Activated CD4-positive, alpha-beta T cell treated with anti-CD3 and anti-CD28 coated beads, Interleukin-2, amount 50 U/mL, for 48 hours (primary cell): ENCODE data around the gene ZFYVE21.

Source experiments
- DNase-seq, 2 experiments: peaks; one replicate each; pipeline ENCODE4 v3.0.0-alpha.2; 2020

The ZFYVE21 gene

DNA sequence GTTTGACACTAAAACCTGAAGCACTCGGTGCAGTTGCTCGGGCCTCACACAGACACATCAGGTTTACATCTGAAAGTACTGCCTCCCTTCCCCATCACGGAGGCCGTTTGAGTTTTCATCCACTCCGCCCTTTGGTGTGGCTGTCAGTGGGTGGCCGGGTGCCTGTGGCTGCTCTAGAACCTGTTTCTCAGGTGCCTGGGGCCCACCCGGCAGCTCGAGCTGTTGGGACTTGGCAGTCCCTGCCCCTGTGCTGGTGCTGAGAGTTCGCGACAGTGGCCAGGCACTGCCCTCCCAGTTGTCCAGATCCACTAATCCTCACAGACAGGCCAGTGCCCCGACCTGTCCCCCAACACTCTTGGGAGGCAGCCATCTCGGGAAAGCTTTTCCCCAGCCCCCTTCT is 22.7 kb upstream of the ZFYVE21 start:
- DNase-seq = no peak

DNA sequence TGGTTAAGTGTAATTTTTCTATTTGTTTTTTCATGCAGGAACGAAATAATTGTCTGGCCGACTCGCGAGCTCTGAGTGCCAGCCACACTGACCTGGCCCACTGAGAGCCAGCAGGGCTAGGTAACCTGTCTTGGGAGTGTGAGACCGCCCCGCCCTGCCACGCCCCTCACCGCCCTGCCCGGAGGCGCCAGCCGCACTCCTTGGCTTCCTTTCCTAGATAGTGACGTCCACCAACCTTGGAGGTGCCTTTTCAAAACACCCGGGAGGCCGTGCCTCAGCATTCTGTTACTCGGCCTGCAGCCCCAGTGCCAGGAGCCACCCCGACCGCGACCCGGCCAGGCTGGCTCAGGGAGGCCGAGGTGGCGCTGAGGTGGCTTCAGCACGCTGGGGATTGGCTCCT is 22.1 kb upstream of the ZFYVE21 start:
- DNase-seq = no peak

DNA sequence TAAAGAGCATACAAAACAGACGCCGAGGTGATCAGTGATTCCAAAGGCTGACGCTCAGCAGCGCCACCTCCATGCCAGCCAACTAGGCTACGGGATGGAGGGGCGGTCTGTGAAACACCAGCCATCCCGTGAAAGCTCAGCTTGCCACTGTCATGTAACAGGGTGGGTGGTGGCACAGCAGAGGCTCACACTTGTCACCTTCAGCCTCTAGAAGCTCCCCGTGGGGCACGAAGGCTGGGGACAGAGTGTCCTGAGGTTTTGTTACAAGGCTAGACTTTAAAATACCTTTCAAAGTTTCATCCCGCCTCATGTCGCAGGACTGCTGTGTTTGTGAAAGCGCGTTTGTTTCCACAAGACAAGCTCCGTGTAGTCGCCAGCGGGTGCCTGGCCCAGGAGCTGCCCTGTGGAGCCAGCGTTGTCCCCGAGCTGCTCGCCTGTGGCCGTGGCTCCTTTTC is 21.0 kb upstream of the ZFYVE21 start:
- no peak for DNase-seq

DNA sequence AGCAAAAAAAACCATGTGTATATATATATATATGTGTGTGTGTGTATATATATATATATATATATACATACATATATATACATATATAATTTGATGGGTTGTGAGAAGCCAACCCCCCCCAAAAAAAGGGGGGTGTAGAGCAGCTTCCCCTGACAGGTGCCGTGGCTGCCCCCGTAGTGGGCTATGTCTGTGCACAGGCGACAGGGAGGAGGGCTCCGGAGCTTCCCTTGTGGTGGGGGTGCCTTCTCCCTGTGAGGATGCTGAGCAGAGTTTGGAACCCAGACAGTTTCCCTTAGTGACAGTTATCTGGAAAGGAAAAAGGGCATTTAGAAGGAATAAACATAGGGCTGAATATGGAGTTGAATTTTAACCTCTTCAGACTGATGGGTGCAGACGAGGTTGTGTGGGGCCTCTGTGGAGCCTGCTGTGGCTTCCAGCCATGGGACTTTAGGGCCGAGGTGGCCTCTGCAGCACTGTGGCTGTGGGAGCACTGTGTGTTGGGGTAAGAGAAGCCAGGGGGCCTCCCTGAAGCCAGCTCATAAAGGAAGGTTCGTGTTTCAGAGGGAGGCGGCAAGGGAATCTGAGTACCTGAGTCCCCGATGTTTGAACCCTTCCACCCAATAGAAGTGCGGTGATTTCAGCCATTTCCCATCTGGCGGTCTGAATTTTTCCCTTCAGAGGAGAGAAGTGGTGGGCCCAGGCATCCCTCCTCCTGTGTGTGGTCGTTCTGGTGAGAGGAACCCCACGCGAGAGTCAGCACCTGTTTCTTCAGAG is 20.1 kb upstream of the ZFYVE21 start:
- no peak for DNase-seq

DNA sequence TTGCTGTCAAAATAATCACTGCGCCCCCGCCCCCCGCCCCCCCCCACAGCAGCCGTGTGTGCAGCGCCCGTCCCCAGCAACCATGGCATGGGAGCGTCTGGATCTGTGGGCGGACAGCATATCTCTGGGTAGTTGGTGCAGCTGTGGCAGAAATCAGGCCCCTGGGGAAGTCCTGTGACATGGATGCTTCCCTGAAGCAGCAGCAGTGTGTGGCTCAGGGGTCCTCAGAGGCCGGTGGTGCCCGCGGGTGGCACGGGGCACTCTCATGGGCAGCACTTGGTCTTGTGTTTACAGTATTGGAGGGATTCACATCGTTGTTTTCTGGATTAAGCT is 19.6 kb upstream of the ZFYVE21 start:
- no peak for DNase-seq

DNA sequence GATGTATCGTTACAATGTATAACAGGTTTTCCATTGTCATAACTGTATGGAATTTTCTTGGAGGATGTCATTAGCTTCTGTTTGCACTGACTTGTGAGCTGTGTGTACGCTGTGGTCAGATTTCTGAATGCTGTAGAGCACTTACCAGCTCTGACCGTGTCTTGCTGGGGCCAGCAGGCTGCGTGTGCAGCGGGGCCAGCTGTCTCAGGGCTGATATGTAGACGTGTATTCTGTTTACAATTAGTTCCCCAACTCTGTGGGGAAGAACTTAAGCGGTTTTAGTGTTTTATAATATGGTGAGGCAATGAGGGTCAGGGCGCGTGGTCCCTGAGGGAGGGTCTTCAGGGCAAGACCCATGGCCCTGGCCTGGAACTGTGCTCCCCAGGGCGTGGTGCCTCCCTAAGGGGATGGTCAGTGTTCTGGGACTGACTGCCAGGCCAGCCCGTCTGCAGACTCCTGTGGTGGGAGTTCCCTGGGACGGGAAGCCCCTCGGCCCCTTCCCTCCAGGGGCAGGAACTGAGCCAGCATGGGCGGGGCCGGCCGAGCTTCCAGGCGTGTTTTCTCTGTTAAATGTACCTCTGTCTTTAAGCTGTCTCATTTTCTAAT is 19.0 kb upstream of the ZFYVE21 start:
- no peak for DNase-seq

DNA sequence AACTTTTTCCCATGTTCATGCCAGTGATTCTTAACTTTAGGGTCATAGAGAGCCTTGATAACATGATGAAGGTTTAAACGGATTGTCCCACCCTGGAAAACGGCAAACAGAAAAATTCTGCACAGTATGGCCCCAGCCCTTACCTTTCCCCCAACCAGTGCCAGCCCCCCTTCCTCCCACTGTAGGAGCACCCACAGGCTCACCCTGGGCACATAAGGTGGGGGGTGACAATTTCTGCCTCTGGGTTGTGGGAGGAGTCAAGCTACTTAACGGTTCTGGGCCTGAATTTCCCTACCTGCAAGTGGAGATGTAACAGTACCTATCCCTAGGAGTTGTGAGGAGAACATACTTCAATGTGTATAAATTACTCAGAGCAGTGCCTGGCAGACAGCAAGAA is 18.4 kb upstream of the ZFYVE21 start:
- no peak for DNase-seq

DNA sequence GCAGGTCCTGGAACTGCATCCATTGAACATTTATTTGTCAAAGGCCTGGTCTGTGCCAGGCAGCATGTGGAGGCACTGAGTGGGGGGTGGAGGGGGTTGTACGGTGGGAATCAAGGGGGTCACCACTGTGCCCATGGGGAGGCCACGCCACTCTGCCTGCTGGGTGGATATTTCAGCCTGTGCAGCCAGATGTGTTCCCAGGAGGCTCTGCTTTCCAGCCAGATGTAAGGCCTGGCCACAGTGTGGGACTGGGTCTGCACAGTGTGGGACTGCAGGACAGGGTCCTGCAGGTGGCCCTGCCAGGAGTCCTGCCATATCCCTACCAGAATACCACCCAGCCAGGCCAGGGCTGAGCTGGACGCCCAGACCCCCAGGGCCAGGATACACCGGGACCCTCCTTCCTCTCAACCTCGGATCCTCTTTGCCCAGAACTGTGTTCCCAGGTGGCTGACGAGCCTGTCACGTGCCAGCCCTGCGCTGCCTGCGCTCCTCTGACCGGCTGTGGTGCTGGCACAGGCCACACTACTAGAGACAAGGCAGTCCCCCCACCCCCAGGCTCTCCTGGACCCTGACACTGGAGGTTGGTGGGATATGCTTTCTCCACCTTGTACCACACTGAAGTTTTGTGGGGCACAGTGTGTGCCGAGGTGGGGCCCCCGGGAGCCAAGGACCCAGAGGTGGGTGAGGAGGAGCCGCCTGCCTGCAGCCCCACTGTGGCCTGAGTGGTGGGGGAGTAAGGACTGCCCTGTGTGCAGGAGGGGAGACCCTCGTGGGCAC is 17.8 kb upstream of the ZFYVE21 start:
- no peak for DNase-seq

DNA sequence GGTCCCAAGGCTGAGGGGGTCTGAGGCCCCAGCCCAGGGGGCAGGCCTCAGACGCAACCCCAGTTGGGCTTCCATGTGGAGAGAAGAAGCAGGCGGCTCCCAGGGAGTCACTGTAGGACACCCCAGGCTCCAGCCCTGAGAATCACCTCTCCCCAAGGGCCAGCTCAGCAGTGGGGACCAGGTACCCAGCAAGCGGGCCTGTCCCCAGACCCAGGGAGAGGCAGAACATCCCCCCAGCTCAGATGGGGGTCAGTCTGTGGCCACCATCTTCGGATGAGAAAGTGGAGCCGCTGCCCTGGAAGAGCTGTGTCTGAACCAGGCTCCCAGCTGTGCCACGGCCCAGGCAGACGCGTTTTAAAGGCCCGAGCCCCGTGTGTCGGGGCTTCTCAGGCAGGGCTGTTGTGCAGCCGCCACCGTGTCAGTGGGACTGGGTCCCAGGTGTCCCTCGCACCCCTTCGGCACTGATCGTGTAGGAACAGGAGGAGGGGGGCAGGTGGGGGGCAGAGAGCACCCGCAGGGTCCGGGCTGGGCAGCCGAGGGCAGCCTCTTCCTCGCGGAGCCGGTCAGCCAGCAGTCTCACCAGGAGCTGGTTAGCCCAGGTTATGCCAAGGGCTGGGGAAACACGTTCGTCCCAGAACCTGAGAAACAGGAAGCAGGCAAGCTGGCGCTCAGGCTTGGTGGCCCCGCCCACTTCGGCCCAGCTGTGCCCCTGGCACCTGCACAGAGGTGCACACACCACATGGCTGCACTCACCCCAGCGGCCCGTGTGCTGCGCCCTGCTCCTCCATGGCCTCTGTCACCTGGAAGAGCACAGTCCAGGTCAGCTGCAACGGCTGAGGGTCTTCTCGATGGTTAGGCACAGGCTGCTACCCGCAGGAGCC is 17.0 kb upstream of the ZFYVE21 start:
- no peak for DNase-seq

DNA sequence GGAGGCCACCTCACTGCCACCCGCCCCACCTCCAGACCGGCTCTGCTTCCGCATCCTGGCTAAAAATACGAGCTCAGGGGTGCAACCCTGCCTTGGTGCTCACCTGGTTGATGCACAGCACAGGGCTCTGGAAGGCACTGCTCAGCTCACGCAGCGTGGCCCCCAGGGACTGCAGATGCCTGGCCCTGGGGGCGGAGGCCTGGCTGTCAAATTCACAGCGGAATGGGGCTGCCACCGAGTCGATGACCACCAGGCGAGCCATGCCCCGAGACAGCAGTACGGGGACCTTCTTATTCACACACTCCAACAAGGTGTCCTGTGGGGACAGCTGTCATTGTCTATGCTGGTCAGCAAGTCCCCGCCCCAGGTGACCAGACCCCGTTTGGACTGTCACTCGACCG is 16.3 kb upstream of the ZFYVE21 start:
- DNase-seq = no peak

DNA sequence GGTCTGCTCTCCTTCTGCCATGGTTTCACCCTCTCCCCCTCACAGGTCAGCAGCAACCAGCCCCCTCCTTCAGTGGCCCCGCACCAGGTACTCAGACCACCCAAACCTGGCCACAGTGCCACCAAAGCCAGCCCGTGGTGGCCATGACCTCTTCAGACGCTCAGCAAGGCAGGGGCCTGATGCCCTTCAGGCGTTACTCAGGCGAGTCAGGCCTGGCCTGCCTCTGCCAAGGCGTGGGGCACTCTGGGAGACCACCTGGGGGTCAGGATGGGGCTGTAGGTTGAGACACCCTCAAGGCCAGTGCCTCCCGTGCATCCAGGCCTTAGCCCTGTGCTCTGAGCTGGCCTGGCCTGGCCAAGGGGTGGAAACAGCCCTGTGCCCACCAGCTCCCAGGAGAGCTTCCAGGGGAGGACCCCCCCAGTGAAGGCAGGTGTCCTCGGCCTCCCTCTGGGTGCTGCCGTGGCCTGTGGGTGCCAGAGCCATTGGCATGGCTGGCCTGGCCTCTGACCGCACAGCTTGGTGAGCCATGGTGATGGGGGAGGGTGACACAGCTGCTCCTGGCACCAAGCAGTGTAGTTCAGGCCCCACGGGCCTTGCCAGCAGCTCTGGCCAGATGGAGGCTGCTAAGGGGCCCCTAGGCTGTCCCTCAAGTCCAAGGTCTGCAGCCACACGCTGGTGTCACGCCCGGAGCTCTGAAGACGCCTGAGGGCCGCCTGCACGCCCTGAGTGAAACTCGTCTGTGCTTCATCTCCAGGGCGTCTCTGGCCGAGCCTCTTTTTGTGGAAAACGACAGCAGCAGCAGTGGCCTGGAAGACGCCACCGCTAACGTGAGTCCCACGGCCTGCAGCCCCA is 15.5 kb upstream of the ZFYVE21 start:
- DNase-seq = no peak

DNA sequence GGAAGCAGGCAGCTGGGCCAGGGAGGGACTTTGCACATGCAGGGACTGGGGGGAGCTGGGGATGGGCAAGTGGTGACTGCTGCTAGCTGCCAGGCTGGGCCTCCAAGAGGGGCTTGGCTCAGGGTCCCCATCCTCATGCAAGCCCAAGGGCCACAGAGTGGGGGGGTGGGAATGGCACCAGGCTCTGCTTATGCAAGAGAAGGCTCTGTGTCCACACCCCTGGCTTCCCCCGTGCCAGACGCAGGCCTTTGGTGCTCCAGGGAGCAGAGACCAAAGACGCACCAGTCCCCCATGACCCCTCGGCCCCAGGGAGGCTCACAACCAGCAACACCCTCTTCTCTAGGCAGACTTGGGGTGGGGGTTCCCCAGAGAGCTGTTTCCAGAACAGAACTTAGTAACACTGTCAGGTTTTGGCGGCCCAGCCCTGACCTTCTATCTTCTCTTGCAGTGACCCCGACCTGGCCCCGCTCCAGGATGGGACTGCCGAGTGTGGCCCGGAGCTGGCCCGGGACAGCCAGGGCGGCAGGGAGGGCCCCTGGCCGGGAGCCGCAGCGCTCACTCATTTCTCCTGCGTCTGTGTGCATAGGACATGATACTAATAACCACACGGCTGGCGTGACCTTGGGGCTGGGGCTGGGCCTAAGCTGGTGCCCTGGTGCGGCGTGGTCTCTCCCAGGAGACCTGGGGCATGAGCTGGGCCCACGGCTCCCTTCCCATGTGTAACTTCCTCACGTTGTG is 14.7 kb upstream of the ZFYVE21 start:
- DNase-seq = no peak

DNA sequence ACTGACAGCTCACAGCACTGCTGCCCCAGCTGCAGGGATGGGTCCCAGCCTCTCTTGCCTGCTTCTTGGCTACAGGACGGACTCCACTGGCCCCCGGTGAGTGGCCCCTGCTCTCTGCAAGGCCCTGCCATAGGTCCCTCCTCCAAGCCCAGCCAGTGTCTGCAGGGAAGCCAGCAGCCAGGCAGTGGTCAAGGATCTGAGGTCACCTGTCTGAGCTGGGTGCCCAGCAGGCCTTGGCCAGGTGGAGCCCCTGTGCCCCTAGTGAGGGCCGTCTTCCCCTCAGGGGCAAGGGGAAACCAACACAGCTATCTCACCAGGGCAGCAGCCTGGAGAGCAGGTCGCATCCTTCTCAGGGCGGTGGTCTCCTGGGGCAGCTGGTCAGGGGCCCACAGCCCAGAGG is 13.5 kb upstream of the ZFYVE21 start:
- DNase-seq = no peak

DNA sequence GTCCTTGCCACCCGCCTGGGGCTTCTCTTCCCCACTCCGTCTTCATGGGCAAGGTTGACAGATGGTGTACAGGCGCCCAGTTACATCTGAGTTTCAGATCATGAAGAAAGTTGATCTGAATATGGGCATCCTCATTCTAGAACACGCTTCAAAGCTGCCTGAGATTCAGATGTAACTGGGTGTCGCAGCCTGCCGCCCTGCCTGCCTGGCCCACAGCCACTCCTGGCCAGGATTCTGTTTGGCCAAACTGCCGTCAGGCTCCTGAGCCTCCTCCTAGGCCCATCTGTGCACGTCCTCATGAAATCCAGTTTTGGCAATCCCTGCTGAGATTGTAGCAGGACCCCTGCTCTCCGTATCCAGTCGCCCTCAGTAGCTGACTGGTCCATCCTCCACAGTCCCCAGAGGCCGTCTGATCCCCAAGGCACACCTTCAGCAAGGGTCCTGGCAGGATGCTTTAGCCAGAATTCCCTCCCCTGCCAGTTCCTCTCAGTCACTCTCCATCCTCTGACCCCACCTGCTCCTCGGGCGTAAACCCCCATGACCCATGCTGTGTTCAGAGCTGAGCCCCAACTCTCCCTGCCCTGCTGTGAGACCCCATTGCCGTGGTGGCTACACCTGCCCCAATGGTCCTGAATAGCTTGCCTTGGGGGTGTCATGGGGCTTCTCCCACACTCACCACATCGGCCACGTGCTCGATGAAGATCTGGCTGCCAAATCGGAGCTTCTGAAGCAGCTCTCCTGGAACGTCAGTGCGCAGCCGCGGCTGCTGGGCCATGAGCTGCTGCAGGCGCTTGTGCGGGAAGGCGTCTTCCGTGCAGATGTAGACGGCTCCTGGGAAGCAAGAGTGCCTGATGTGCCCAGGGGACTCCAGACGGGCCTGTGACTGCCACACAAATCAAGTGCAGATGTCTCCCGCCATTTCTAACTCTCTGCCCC is 12.8 kb upstream of the ZFYVE21 start:
- no peak for DNase-seq

DNA sequence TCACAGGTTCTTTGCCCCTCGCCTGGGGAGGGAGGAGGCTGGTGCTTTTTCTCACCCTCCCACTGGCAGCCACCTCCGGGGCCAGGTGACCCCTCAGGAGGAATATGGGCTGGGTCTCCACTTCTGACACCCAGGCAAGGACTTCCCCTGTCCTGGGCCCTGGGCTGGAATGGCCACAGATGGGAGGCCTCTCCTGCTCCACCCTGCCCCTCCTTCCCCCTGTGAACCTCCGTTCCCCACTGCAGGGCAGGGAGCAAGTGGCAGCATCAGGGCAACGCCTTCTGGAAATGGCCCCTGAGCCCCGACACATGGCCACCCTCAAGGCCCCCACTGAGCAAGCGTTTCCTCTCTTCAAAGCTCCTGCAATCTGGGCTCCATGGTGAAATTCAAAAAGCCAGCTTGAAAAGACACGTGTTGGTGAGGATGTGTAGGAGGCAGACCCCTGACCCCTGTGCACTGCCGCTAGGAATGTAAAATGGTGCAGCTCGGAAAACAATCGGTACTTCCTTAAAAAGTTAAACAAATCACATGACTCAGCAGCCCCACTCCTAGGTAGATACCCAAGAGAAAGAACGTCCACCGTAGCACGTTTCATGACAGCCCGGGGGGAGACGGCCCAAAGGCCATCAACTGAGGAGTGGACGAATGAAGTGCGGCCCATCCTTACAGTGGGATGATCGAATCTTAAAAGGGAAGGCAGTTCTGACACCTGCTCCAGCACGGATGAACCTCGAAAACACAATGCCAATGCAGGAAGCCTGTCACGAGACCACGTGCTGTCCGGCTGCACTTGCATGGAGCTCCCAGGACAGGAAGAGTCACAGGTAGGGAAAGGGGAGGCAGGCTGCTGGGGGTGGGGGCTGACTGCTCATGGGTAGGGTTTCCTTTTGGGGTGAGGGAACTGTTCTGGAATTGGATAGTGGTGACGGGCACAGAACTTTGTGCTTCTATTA is 11.9 kb upstream of the ZFYVE21 start:
- no peak for DNase-seq

DNA sequence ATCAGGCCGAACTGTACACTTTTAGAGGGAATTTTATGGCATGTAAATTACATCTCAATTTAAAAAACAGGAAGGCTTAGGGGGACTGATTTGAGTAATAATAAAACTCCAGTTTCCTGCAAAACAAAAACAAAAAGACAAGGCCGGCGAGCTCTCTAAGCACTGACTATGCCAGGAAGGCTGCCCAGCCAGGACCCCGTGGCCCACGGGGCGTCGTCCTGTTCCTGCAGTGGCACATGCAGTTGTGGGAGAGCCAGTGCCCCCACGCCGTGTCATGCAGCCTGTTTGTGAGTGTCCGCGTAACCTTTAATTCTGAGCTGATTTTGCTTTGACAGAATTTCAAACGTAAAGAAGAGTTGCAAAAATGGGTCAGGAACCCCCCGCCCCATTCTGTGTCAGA is 10.9 kb upstream of the ZFYVE21 start:
- no peak for DNase-seq

DNA sequence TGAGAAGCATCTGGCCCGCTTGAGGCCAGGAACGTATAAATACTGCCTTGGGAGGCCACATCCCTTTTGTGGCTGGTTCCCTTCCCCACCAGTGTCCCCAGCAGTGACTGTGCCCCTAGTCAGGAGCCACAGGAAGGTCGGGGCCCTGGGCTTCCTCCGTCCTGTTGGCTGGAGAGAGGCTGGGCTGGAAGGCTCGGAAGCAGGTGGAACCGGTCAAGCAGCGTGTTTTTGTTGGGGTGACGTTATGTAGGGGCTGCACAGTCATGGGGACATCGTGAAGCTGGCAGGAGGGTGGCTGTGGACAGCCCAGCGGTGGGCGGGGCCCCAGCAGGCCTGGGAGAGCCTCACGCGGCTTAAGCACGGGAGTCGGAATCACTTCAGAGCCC is 10.5 kb upstream of the ZFYVE21 start:
- DNase-seq = no peak

DNA sequence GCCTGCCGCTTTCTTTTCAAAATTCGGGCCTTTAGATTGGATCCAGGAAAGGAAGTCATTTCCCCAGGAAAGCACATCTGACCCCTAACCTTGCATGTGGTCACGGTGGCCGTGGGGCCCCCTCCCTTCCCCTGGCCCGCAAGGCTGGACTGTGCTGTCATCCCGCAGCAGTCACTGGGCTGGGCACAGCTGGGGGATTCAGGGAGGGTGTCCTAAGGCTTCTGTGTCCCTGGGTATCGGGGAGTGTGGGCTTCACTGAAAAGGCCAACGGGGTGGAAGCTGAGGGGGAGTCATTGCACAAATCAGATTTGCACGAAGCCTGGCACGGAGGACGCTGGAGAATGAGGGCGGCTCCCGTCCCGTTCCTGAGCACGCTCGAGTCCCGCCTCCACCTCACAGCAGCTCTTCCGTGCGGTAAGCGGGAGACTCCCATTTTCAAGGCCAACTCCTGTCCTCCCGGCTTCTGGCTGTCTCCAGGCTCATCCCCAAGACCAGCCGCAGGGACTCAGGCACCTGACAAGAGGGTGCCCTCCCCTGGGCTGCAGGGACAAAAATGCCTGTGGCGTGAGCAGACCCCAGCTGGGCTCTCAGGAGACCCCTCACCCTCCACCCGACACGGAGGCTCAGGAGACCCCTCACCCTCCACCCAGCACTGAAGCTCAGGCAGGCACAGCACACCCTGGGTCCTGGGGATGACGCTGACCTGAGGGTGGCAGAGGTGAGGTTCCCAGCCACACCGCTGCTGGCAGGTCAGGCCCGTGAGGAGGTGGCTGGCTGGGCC is 9.9 kb upstream of the ZFYVE21 start:
- no peak for DNase-seq
